Stimulated activated naive CD4-positive, alpha-beta T cell treated with Interleukin-2 at 50 U/mL for 16 hours (primary cell): ENCODE measurements around the gene RRAGC.
A peak's percentile ranks its signal among the peaks of the same experiment; 100 is the strongest.

Experiments used
- DNase-seq: peaks from one replicate; lab custom pipeline; 2025; lab: John Stamatoyannopoulos, UW

Gene RRAGC

DNA sequence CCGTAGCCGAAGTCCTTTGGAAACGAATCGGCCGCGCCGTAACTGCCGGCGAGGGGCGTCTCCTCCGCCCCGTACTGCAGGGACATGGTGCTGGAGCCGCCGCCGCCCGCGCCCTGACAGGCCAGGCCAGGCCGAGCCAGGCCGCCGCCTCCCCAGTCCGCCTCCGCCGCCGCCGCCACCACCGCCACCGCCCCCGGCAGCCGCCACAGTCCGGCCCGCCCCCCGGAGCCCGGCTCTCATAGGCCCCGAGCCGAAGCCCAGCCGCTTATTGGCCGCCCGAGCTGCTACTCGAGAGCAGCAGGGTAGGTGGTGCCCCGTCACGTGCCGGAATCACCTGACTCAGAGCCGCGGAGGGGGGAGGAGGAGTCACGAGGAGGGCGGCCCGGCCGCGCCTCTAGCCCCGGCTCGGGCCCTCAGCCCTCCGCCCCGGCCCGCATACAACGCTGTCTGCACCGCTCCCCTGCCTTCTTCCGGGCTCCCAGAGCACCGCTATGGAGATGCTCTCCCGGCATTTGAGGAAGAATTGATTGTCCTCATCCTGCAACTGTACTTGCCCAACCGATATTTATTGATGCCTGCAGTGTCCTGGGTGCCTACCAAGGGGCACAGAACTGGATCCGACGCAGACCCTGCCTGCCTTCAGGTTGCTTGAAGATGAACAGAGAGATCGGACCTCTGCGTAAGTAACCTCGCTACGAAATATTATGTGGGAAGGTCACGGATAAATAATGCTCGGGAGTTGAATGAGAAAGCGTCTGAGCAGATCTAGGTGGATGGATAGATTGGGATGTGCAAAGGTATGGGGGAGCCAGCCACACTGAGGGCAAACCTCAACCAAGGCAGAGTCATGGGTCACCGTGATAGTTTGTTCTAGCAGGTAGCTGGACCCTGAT is at the start of gene RRAGC:
Gene RRAGC (minus strand): TSS at position 212 of the 893 bp plus-strand sequence. CDS start 126 bp downstream, at position 86.
- DNase-seq: peak; percentile 98

- no peak for DNase-seq
These were observed 49.2 kb upstream of the RRAGC start for GRCh38 chr1:38908821-38909220.

GRCh38 chr1:38905985-38906384 is 46.4 kb upstream of the RRAGC start:
- DNase-seq: no peak

GRCh38 chr1:38899560-38899959 is 40.0 kb upstream of the RRAGC start:
- DNase-seq: no peak

GRCh38 chr1:38898653-38899230 is 39.2 kb upstream of the RRAGC start:
- no peak for DNase-seq

DNA sequence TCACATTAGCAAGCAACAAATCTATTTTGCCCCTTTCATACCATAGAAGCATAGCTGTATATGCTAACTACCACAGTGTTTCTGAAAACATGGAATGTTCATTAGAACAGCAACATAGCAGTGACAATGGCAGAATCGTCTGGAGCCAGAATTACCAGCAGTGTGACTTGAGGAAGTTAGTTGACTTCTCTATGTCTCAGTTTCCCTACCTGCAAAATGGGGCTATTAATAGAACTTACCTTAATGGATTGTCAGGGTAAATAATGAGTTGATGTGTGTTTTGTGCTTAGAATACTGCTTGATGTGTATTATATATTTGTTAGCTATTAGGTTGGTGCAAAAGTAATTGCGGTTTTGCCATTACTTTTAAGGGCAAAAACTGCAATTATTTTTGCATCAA is 36.6 kb upstream of the RRAGC start:
- DNase-seq: no peak

- DNase-seq: no peak
These were observed 33.4 kb upstream of the RRAGC start for GRCh38 chr1:38892976-38893375.

DNA sequence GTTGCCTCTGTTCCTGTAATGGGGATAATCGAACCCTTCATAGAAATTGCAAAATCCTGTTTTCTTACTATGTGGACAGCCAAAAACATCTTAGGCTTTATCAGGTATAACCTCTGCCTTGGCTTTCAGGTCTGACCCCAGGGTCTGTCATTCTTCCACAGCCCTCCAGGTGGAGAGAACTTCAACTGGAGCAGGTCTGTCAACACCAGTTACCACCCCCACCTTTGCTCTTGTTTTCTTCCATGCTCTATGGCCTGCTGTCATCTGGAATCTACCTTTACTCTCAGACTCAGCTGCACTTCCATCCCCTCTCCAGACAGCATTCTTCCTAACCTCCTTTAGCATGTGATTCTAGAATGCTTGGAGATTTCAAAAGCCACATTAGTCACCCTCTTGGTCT is 32.2 kb upstream of the RRAGC start:
- DNase-seq: no peak

GRCh38 chr1:38889589-38889988 is 30.0 kb upstream of the RRAGC start:
- DNase-seq: no peak

DNA sequence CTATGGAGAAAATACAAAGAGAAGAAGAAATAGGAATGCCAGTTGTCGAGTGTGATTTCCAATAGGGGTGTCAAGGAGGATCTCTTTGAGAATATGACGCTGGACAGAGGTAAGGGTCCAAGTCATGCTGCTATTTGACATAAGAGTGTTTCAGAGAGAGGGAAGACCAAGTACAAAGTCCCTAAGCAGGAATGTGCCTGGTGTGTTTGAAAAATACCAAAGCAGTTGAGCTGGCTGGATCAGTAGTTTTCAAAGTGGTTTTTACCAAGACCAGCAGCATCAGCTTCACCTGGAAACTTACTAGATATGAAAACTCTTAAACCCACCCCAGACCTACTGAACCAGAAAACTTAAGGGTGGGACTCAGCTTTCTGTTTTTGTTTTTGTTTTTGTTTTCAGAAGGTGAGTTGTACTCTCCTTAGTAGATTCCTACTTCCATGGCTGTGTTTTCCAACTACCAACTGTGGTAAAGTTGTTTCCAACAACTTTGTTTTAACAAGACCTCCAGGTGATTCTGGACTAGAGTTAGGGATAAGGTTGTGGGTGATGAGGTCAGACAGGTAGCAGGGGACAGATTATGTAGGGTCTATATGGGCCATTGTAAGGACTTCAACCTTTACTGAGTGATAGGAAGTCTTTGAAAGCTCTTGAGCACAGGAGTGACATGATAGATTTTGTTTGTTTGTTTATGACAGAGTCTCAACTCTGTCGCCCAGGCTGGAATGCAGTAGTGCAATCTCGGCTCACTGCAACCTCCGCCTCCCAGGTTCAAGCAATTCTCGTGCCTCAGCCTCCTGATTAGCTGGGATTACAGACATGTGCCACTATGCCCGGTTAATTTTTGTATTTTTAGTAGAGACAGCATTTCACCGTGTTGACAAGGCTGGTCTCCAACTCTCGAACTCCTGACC is 29.1 kb upstream of the RRAGC start:
- DNase-seq: no peak

- DNase-seq: no peak
These were observed 25.5 kb upstream of the RRAGC start for GRCh38 chr1:38885092-38885491.

GRCh38 chr1:38881487-38881886 is 21.9 kb upstream of the RRAGC start, which contains the start of gene GJA9:
TSS of gene GJA9 (minus strand) at chr1:38881587. CDS start at chr1:38876098, 5,489 bp downstream.
- no peak for DNase-seq

DNA sequence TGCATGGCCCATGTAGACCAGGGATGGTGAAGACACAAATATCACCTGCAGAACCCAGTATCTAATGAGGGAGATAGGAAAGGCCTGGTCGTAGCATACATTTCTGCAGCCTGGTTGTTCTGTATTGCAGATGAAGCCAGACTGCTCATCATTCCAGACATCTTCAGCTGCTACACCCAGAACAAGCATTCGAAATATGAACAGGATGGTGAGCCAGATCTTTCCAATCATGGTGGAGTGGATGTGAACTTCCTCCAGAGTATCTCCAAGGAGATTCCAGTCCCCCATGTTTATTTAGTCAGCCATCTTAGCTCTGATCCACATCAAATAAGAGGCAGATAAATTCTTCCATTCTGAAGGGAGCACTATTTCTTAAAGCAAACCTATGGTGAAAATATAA is 16.2 kb upstream of the RRAGC start:
- no peak for DNase-seq

DNA sequence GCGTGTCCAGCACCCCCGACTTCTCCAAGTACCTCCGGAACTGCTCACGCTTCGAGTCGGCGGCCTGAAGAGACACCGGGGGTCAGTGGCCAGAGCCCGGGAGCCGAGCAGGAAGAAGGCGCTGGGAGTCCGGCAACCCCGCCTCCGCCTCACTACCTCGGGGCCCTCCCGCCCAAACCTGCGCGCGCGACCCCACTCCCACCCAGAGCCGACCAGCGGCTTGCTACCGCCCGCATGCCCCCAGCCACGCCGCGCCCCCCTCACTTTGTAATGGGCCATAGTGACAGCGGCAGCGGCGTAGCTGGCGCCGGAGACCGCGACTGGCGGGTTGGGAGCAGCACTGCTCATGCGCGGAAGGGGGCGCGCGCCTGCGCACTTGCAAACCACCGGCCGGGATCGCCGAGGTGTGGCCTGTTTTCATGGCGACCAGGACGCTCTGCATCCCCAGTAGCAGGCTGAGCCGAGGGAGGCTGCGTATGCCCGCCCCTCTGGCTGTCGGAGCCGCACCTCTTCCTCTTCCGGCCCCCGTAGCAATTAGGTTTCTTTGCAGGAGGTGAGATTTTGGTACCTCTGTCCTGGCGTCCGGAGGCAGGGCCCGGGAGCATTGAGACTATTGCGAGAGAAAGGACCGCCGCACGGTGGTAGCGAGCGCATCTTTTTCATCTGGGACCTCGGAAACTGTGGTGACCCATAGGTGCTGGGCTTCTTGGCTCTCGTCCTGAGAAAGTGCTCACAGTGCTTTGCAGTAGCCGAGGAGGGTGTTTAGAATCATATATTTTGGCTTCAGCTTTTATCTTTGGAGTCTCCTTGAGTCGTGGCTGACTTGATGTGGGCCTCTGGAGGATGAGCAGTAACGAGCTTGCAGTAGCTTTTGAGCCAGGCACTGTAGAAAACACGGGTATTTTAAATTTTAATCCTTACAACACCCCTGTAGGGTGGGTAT is 13.7 kb upstream of the RRAGC start, which contains the start of gene MYCBP:
Gene MYCBP (minus strand): TSS at position 322 of the 943 bp plus-strand sequence. CDS start 43 bp downstream, at position 279.
- DNase-seq: peak; percentile 96

GRCh38 chr1:38872401-38873026 is 12.9 kb upstream of the RRAGC start:
- DNase-seq: peak; percentile 16

GRCh38 chr1:38870996-38871395 is 11.4 kb upstream of the RRAGC start:
- no peak for DNase-seq

GRCh38 chr1:38867208-38867607 is 7.6 kb upstream of the RRAGC start:
- no peak for DNase-seq

DNA sequence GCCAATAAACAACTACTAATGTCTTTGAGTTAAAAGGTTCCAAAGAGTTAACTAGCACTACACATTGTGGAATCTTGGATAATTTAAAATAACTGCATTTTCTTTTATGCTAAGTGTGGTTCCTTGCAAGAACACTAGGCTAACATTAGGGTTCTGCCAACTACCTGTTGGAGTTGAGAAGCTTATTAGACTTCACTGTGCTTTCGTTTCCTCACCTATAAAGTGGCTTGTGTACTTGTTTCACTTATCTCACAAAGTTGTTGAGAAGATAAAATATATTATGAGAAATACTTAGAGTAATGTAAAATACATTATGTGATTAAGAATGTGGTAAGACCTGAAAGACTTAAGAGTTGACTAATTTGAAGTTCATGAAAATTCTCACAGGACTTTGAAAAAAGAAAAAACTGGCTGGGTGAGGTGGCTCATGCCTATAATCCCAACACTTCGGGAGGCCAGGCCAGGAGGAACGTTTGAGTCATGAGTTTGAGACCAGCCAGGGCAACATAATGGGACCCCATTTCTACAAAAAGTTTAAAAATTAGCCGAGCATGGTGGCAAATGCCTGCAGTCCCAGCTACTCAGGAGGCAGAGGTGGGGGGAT is 5.6 kb upstream of the RRAGC start:
- DNase-seq: no peak

DNA sequence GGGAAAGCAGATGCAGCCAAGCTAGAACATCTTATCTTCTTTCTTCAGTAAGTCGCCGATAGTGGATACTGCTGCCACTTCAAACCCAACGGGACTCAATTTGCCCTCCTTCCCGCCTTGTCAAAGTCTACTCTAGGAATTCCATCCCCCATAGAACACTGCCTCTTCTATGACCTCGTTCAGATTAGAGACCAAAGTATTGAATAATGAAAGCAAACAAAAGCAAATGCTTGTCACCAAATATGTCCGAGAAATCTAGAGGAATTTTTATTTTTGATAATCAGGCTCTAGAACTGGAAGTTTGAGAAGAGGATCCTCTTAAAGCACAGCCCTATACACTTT is 853 bp upstream of the RRAGC start:
- no peak for DNase-seq

GRCh38 chr1:38858833-38859560 is 575 bp downstream of the RRAGC start:
- peak; percentile 64 for DNase-seq
